ENCODE results near the gene CUX1. TPM values are rescaled to one million over a fixed set of nuclear protein-coding genes. Genes with fewer than 3 reads are reported as not detected.

Gene CUX1
- total RNA-seq, 1 experiment from 2014 or later = 54.8 TPM

GRCh38 chr7:101862280-101863220, 45.1 kb downstream of the CUX1 start:
- Mint-ChIP-seq H3K4me3 (ENCODE audit: low read depth, unreplicated experiment) (no peak overlapping the region), H3K36me3 (ENCODE audit: insufficient read depth, unreplicated experiment) (no peaks in the 10 kb centered on the region), H3K9me3 (ENCODE audit: low read depth, unreplicated experiment) (no peaks in the 10 kb centered on the region), H3K27ac (ENCODE audit: unreplicated experiment) (no peak overlapping the region), H3K27me3 (ENCODE audit: unreplicated experiment) (no peaks in the 10 kb centered on the region), H3K4me1 (ENCODE audit: low read depth, unreplicated experiment) (peaks cover 15% of the 10 kb centered on the region)
- CTCF ChIA-PET = no interaction called here
- intact Hi-C loops (cut with micrococcal nuclease; ENCODE audit: unreplicated experiment) = no loop called here
- no peak for DNase-seq
- TF ChIP-seq CTCF (IDR thresholded peaks at IDR 0.05; ENCODE audit: unreplicated experiment) = no peak
- no TSS peak for BruUV-seq (replicated peaks)

- Mint-ChIP-seq H3K27ac (ENCODE audit: unreplicated experiment) (no peak overlapping the region), H3K4me1 (ENCODE audit: low read depth, unreplicated experiment) (peaks cover 22% of the 10 kb centered on the region), H3K27me3 (ENCODE audit: unreplicated experiment) (no peaks in the 10 kb centered on the region), H3K36me3 (ENCODE audit: insufficient read depth, unreplicated experiment) (no peaks in the 10 kb centered on the region), H3K4me3 (ENCODE audit: low read depth, unreplicated experiment) (no peak overlapping the region), H3K9me3 (ENCODE audit: low read depth, unreplicated experiment) (no peaks in the 10 kb centered on the region)
- BruUV-seq (replicated peaks) = no TSS peak
- CTCF ChIA-PET = no interaction called here
- no peak for TF ChIP-seq CTCF (IDR thresholded peaks at IDR 0.05; ENCODE audit: unreplicated experiment)
- DNase-seq = no peak
- intact Hi-C loops (cut with micrococcal nuclease; ENCODE audit: unreplicated experiment) = no loop called here
Observed at GRCh38 chr7:101863598-101863997, 46.2 kb downstream of the CUX1 start.

- Mint-ChIP-seq H3K4me3 (ENCODE audit: low read depth, unreplicated experiment) (no peak overlapping the region), H3K36me3 (ENCODE audit: insufficient read depth, unreplicated experiment) (no peaks in the 10 kb centered on the region), H3K9me3 (ENCODE audit: low read depth, unreplicated experiment) (no peaks in the 10 kb centered on the region), H3K27me3 (ENCODE audit: unreplicated experiment) (no peaks in the 10 kb centered on the region), H3K4me1 (ENCODE audit: low read depth, unreplicated experiment) (peaks cover 27% of the 10 kb centered on the region), H3K27ac (ENCODE audit: unreplicated experiment) (no peak overlapping the region)
- no peak for DNase-seq
- intact Hi-C loops (cut with micrococcal nuclease; ENCODE audit: unreplicated experiment) = no loop called here
- no TSS peak for BruUV-seq (replicated peaks)
- TF ChIP-seq CTCF (IDR thresholded peaks at IDR 0.05; ENCODE audit: unreplicated experiment) = no peak
- CTCF ChIA-PET = no interaction called here
Observed at GRCh38 chr7:101864039-101864438, 46.6 kb downstream of the CUX1 start.

- no peak for TF ChIP-seq CTCF (IDR thresholded peaks at IDR 0.05; ENCODE audit: unreplicated experiment)
- H3K4me3 Mint-ChIP-seq (ENCODE audit: low read depth, unreplicated experiment) = no peak overlapping the region
- intact Hi-C loops (cut with micrococcal nuclease; ENCODE audit: unreplicated experiment) = no loop called here
- no peaks in the 10 kb centered on the region for H3K9me3 Mint-ChIP-seq (ENCODE audit: low read depth, unreplicated experiment)
- no peaks in the 10 kb centered on the region for H3K36me3 Mint-ChIP-seq (ENCODE audit: insufficient read depth, unreplicated experiment)
- no peaks in the 10 kb centered on the region for H3K27me3 Mint-ChIP-seq (ENCODE audit: unreplicated experiment)
- no peak for DNase-seq
- BruUV-seq (replicated peaks) = no TSS peak
- H3K4me1 Mint-ChIP-seq (ENCODE audit: low read depth, unreplicated experiment) = peaks cover 28% of the 10 kb centered on the region
- H3K27ac Mint-ChIP-seq (ENCODE audit: unreplicated experiment) = no peak overlapping the region
- CTCF ChIA-PET = interaction anchor here (0.6 kb wide), 1 partner anchor 267 kb away, joined by 3 read pairs; no protein-coding TSS in a partner anchor
Observed at GRCh38 chr7:101865031-101865430, 47.6 kb downstream of the CUX1 start.
